GM18507 (cell line): Measurements from ENCODE around the gene NYAP1.
A peak's percentile ranks its signal among the peaks of the same experiment; 100 is the strongest.
"Not testable (repeated sequence)": the region's sequence is repeated elsewhere in the genome, so short reads cannot be mapped to it uniquely, and the experiment has no call there.

Experiments used
- DNase-seq: peaks from one replicate; pipeline ENCODE4 v3.0.0; 2011; ENCODE audit warnings: low read depth; ENCODE audit not compliant: insufficient read length; ENCODE audit errors: extremely low spot score
- FAIRE-seq: peaks from 2 replicates; lab custom pipeline; 2011; peaks lifted over from hg19 to GRCh38; lab: Jason Lieb, UNC

NYAP1 gene

DNA sequence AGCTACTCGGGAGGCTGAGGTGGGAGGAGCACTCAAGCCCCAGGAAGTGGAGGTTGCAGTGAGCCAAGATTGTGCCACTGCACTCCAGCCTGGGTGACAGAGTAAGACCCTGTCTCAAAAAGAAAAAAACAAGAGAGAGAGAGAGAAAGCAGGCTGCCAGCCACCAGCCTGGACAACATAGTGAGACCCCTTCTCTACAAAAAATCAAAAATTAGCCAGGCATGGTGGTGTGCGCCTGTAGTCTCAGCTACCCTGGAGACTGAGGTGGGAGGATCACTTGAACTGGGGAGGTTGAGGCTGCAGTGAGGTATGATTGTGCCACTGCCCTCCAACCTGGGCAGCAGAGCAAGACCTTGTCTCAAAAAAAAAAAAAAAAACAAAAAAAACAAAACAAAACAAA is 53.0 kb downstream of the NYAP1 start:
- DNase-seq, FAIRE-seq: not testable (repeated sequence)

DNA sequence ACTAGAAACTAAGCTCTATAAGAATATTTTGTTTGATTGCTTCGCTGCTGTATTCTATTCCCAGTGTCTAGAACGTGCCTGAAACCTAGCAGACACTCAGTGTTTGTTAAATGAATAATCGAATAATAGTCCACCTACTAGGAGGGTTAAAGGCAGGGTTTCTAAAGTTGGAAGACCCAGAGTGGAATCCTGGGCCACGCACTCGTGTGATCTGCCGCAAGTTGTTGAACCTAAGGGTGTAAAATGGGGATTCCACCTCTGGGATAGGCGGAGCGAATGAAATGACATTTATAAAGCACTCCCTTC is 54.6 kb downstream of the NYAP1 start:
- DNase-seq (no peak), FAIRE-seq (no peak)

DNA sequence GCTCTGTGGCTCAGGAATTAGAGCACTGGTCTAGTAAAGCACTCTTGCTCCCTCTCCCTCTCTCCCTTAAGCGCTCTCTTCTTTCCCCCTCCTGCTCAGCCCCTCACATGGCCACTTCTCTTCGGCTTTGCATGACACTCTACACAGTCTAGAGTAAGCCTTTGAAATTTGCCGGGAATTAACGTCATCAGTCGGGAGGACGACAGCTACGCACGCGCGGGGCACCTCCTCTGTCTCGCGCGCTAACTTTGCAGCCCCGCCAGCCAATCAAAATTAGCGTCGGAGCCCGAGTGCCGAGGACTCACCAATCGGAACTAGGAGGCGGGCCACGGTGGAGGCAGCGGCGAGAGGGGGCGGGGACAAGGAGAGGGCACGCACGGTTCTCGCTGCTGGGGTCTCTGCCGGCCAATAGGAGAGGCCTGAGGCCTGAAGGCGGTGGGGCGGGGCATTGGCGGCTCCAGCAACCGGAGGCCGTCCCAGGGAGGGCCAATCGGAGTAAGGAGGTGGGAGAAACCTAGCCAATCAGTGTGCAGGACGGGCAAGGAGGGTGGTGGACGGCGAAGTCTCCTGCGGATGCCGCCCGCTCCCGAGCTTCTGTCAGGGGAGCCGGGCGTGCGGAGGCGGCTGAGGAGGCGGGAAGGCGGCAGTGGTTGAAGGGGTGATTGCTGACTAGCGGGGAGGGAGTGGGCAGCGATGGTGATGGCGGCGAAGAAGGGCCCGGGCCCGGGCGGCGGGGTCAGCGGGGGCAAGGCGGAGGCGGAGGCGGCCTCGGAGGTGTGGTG is 55.1 kb downstream of the NYAP1 start, which contains the start of gene AGFG2:
Gene AGFG2 (plus strand): TSS at position 550 of the 782 bp plus-strand sequence. CDS start 144 bp downstream, at position 694.
- FAIRE-seq (peak; percentile 98), DNase-seq (peak; percentile 97)

DNA sequence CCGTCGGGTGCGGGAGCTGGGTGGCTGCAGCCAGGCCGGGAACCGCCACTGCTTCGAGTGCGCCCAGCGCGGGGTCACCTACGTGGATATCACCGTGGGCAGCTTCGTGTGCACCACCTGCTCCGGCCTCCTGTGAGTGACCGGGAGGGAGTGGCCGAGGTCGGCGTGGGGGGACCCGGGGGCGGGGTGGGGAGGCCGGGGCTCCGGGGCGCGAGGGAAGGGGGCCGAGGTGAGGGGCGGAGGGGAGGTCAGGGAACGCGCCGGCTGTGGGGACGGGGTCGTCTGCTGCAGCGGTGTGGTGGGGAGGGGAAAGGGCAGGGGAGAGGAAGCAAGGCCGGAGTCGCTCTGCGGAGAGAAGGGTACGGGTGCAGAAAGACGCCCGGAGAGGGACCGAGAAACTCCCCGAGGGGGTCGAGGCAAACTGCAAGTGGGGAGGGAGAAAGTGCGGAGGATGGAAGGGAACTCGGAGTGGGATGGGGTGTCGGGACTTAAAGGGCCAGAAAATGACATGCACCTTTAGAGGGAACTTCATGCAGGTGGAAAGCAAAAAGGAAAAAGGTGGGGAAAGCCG is 55.8 kb downstream of the NYAP1 start:
- FAIRE-seq (no peak), DNase-seq (no peak)

DNA sequence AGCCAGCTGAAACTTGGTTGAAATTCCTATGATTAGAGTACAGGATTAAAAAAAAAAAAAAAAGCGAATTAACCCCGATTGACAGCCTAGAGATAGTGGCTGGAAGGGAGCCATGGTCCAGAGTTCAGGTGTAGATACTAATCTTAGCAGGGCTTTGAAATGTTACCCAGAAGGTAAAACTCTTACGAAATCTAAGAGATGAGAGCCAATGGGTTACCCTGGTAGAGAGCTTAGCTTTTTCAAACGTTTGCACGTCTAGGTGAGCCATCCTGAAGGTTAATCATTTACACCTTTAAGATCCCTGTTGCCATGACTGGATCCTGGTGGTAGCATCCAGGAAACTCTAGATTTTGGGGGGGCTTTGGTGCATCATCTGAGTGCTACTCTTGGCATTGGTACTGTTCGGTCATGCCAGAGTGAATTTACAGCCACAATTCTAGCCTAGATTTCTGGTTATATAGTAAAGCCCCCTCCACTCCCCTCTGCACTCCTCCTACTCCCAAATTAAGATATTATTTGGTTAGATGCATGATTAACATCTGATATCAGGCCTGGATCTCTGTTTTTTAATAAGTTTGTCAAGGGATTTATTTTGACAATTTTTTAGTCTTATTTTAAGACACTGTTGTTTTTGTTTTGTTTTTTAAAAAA is 56.5 kb downstream of the NYAP1 start:
- no peak for FAIRE-seq
- no peak for DNase-seq

DNA sequence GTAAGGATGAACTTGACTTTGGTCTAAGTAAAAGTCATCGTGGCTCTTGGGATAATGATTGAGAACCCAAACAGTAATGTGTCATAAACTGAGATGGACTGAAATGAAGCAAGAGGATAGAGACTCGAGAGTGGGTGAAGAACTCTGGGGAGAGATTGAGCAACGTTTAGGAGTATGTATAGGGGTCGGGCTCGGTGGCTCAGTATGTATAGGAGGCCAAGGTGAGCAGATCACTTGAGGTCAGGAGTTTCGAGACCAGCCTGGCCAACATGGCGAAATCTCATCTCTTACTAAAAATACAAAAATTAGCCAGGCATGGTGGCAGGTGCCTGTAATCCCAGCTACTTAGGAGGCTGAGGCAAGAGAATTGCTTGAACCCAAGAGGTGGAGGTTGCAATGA is 57.6 kb downstream of the NYAP1 start:
- not testable (repeated sequence) for FAIRE-seq, DNase-seq

DNA sequence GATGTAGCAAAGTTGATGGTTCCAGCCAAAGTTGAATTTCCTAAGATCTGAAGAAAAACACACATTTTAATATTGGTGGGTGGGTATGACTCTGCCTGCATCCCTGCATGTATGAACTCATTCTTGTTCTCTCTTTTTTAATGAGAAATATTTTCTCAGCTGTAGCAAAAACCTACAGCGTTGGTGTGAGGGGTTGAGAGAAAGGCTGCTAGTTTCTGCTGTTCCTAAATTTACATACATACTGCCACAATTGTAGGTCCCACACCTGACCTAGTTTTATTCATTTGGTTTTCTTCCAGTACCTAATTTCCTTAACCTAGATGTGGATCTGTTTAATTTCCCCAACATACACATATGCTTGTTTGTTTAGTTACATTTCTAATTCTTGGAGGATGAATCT is 59.9 kb downstream of the NYAP1 start:
- DNase-seq, result no peak
- FAIRE-seq, result no peak

DNA sequence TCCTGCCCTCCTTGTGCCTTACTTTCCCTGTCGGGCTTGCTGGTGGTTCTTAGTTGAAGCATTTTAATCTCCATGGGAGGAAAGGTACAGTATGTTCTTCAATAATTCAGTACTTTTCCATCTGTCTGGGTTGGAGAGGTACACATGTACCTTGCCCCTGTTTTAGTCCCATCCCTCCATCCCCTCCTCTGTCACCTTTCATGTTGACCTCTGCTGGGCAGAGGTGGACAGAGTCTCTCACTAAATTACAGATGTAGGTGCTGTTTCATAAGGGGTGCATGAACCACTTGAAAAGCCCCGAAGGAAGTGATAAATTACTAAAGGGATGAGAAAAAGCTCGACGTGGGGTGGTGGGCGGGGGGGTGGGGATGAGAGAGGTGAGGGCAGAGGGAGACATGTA is 60.7 kb downstream of the NYAP1 start:
- FAIRE-seq (no peak), DNase-seq (no peak)
